WERI-Rb-1 (cell line): ENCODE results near the gene TPRN.

Experiments
- DNase-seq: peaks from one replicate; pipeline ENCODE4 v3.0.0-alpha.2; 2020
- H3K27ac ChIP-seq: fragments of 250-450 bp; sonication (Bioruptor Pico); 2 replicates; pipeline ENCODE4 v1.5.1; 2020; ENCODE audit warnings: mild to moderate bottlenecking, moderate library complexity
- H3K27me3 ChIP-seq: fragments of 250-450 bp; sonication (Bioruptor Pico); 2 replicates; pipeline ENCODE4 v1.5.1; 2021; ENCODE audit warnings: mild to moderate bottlenecking, low read depth, moderate library complexity; ENCODE audit not compliant: insufficient read depth, severe bottlenecking
- H3K36me3 ChIP-seq: fragments of 250-450 bp; sonication (Bioruptor Pico); 2 replicates; pipeline ENCODE4 v1.5.1; 2020; ENCODE audit warnings: mild to moderate bottlenecking, moderate library complexity
- H3K4me3 ChIP-seq: 2 replicates; pipeline ENCODE4 v1.5.1; 2011; ENCODE audit warnings: low read depth, mild to moderate bottlenecking, control low read depth, low read length
- H3K9me3 ChIP-seq: fragments of 250-450 bp; sonication (Bioruptor Pico); 2 replicates; pipeline ENCODE4 v1.5.1; 2021; ENCODE audit warnings: mild to moderate bottlenecking, moderate library complexity; ENCODE audit not compliant: severe bottlenecking
- TF ChIP-seq, protein P1 (sequence below): IDR thresholded peaks from 2 replicates; pipeline ENCODE4 v1.5.1; 2011; ENCODE audit warnings: low read depth, mild to moderate bottlenecking, control low read depth, inconsistent platforms, low read length

TPRN gene

DNA sequence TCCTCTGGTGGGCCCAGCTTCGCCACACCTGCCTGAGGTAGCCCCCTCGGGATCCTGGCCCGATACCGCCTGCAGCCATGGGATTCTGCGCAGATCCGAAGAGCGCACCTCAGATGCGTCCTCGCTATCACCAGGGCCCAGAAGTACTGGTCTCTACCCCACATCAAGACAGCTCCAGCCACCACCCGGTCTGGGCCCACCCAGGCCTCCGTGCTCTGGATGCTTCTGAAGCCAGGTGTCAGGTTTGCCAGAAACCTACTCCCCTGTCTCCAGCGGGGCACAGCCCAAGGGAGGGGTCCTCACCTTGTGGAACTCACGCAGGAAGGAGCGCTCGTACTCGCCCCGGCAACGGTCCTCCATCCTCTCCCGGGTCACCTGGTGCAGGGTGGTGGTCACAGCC lies 14.6 kb downstream of the TPRN start:
- no peak overlapping the region for H3K4me3 ChIP-seq
- TF ChIP-seq, protein P1, sequence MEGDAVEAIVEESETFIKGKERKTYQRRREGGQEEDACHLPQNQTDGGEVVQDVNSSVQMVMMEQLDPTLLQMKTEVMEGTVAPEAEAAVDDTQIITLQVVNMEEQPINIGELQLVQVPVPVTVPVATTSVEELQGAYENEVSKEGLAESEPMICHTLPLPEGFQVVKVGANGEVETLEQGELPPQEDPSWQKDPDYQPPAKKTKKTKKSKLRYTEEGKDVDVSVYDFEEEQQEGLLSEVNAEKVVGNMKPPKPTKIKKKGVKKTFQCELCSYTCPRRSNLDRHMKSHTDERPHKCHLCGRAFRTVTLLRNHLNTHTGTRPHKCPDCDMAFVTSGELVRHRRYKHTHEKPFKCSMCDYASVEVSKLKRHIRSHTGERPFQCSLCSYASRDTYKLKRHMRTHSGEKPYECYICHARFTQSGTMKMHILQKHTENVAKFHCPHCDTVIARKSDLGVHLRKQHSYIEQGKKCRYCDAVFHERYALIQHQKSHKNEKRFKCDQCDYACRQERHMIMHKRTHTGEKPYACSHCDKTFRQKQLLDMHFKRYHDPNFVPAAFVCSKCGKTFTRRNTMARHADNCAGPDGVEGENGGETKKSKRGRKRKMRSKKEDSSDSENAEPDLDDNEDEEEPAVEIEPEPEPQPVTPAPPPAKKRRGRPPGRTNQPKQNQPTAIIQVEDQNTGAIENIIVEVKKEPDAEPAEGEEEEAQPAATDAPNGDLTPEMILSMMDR: no peak
- DNase-seq: no peak
- H3K36me3 ChIP-seq: peaks cover 4% of the 10 kb centered on the region; the same call in 1 of the 2 replicates
- no peak overlapping the region for H3K27ac ChIP-seq
- H3K9me3 ChIP-seq: no peaks in the 10 kb centered on the region
- no peaks in the 10 kb centered on the region for H3K27me3 ChIP-seq

DNA sequence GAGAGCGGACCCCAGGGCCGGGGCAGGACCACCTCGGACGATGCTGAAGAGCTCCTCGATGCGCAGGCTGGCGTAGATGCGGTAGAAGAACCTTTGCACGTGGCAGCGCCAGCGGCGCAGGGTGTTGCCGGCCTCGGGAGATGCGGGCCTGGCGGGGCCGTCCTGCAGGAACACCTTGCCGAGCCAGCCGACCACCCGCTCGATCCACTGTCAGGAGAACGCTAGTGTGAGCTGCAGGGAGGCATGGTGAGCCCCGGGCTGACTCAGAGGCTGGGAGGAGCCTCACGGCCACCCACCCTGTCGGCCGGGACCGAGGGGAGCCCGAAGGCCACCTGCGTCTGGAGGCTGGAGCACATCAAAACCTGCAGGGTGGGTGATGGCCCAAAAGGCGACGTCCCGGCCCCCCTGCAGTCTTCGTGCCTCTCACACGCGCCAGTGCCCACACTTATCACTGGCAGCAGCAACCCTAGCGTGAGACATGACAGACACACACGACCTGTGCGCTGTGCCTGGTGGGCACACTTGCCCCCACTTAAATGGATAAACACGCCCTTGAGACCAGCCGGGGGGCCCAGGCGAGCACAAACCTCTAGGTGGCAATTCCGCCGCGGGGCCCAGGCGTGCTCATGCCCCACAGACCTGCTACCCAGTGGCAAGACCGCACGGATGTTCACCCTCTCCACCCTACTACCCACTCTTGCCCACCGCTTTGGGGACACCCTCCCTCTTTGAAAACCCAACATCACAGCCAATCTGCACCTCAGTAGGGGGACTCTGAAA lies 15.5 kb downstream of the TPRN start:
- Histone ChIP-seq H3K4me3 (no peak overlapping the region), H3K36me3 (peaks cover 3% of the 10 kb centered on the region; the same call in 1 of the 2 replicates)

DNA sequence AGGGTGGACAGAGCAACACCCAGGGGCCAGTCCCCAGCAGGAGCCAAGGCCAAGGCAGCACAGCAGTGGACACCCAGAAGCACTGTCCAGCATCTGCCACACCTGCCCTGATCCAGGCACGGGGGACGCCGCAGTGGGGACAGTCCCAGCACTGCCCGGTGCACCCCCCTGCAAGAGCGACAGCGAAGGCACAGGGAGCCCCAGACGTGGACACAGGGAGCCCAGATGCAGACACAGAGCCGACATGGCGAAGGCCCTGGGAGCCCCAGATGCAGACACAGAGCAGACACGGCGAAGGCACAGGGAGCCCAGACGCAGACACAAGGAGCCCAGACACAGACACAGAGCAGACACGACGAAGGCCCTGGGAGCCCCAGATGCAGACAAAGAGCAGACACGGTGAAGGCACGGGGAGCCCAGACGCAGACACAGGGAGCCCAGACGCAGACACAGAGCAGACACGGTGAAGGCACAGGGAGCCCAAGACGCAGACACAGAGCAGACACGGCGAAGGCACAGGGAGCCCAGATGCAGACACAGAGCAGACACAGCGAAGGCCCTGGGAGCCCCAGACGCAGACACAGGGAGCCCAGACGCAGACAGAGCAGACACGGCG lies 16.5 kb downstream of the TPRN start:
- no peaks in the 10 kb centered on the region for H3K9me3 ChIP-seq
- H3K4me3 ChIP-seq: no peak overlapping the region
- H3K27ac ChIP-seq: no peak overlapping the region
- H3K36me3 ChIP-seq: no peaks in the 10 kb centered on the region
- TF ChIP-seq, protein P1: no peak
- no peaks in the 10 kb centered on the region for H3K27me3 ChIP-seq
- DNase-seq: no peak

More for the DNA sequence above, 15.5 kb downstream of the TPRN start:
- Histone ChIP-seq H3K9me3 (no peaks in the 10 kb centered on the region), H3K27me3 (no peaks in the 10 kb centered on the region), H3K27ac (no peak overlapping the region)
- no peak for DNase-seq
- TF ChIP-seq, protein P1: no peak

DNA sequence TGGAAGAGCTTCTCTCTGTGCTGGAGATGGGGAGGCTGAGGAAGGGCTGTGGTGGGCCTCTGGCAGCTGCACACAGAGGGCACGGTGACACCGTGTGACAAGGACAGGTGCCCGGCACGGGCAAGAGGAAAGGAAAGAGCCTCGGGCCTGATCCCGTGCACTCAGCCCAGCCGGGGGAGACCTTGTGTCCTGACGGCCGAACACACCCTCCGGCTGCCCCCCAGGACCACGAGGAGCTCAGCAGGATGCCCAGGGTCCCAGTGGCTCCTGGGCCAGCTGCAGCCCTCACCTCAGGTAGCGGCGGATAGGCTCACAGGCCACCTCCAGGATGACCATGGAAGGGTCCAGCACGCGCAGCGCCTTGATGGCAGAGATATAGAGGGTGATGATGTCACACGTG lies 17.7 kb downstream of the TPRN start:
- no peak overlapping the region for H3K4me3 ChIP-seq
- H3K27ac ChIP-seq: no peak overlapping the region
- no peaks in the 10 kb centered on the region for H3K36me3 ChIP-seq
- DNase-seq: no peak
- TF ChIP-seq, protein P1: no peak
- H3K27me3 ChIP-seq: no peaks in the 10 kb centered on the region
- H3K9me3 ChIP-seq: no peaks in the 10 kb centered on the region

DNA sequence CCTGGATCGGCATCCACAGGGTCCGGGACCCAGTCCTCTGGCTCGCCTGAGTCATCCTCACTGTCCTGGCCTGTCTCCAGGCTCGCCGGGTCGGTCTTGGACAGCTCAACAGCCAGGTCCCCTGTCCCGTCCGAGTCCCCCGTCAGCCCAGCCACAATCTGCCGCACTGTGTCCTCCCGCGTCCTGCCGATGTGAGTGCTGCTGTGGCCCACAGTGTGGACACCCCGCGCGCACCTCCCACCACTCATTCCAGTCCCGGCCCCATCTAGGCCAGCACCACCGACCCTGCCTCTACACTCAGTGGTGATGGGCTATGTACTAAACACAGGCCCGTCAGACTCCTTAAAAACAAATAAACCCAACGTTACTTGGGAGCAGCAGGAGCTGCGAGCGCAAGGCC lies 18.9 kb downstream of the TPRN start:
- H3K27ac ChIP-seq: no peak overlapping the region
- H3K36me3 ChIP-seq: no peaks in the 10 kb centered on the region

More for the DNA sequence above, 18.9 kb downstream of the TPRN start:
- H3K4me3 ChIP-seq: no peak overlapping the region
- no peak for DNase-seq
- H3K27me3 ChIP-seq: no peaks in the 10 kb centered on the region
- TF ChIP-seq, protein P1: no peak
- H3K9me3 ChIP-seq: no peaks in the 10 kb centered on the region
